HepG2 (cell line): ENCODE data around the gene SAMD4A. TPM values are rescaled to one million over a fixed set of nuclear protein-coding genes. Genes with fewer than 3 reads are reported as not detected.

Source experiments
- ARID3A ChIP-seq: IDR thresholded peaks from 2 replicates; pipeline ENCODE4 v1.6.1; 2012; ENCODE audit warnings: low read depth, low read length, improper control_type of control experiment
- DMAP1 ChIP-seq: IDR thresholded peaks from 2 replicates; pipeline ENCODE4 v1.6.1; 2016
- HMGXB3 ChIP-seq: sonication (generic); formaldehyde crosslinking; IDR thresholded peaks from 2 replicates; pipeline ENCODE4 v1.4.0; 2020; ENCODE audit warnings: missing genetic modification reagents, borderline replicate concordance
- KLF11 ChIP-seq: IDR thresholded peaks from 2 replicates; pipeline ENCODE4 v1.6.1; 2016; ENCODE audit warnings: missing compliant biosample characterization
- MNT ChIP-seq: fragments of 450-650 bp; IDR thresholded peaks from 2 replicates; pipeline ENCODE4 v1.6.1; 2016
- NFAT5 ChIP-seq: sonication (generic); formaldehyde crosslinking; IDR thresholded peaks from 2 replicates; pipeline ENCODE4 v1.4.0; 2020; ENCODE audit warnings: missing genetic modification reagents
- ZBTB46 ChIP-seq: sonication (generic); formaldehyde crosslinking; IDR thresholded peaks from 2 replicates; pipeline ENCODE4 v1.4.0; 2020; ENCODE audit warnings: mild to moderate bottlenecking, missing genetic modification reagents, borderline replicate concordance
- ZMYM4 ChIP-seq: sonication (generic); formaldehyde crosslinking; IDR thresholded peaks from 2 replicates; pipeline ENCODE4 v1.8.1; 2023; ENCODE audit warnings: mild to moderate bottlenecking, missing genetic modification reagents
- ZNF580 ChIP-seq: IDR thresholded peaks from 2 replicates; pipeline ENCODE4 v1.6.1; 2016; ENCODE audit warnings: low read depth, borderline replicate concordance
- ZSCAN5A ChIP-seq: sonication (generic); formaldehyde crosslinking; IDR thresholded peaks from 2 replicates; pipeline ENCODE4 v1.8.0; 2022; ENCODE audit warnings: mild to moderate bottlenecking, missing genetic modification reagents, borderline replicate concordance
- ZSCAN9 ChIP-seq: IDR thresholded peaks from 2 replicates; pipeline ENCODE4 v1.6.1; 2016; ENCODE audit warnings: borderline replicate concordance
- polyA plus RNA-seq, 8 experiments: library from polyadenylated mRNA; depleted of rRNA in 3 of 8; stranded (reverse) in 7 of 8; unstranded in 1 of 8; fragments of >200 nt; fragmentation: Illumina TruSeq in 4 of 8; extraction: Trizol in 4 of 8; gene quantifications; 2 replicates each; pipeline versions ENCODE4 v1.2.1 to v1.2.3, GENCODE V29; 2011 to 2016; ENCODE audit warnings: low read depth in 4 of 8, missing spikeins in 1 of 8, mixed read lengths in 1 of 8; ENCODE audit not compliant: insufficient read depth in 1 of 8
- total RNA-seq, 5 experiments: library from RNA; depleted of rRNA; stranded (reverse); fragments of >200 nt; fragmentation: Illumina TruSeq; extraction: Trizol; gene quantifications; 2 replicates each; pipeline ENCODE4 v1.2.3, GENCODE V29; 2016; ENCODE audit warnings: low read depth in 1 of 5

The SAMD4A gene
- total and polyA plus RNA-seq, 2 of the 13 experiments (the other 11 are each of a cell fraction or from before 2014, with no cell fraction given) = 11.8 to 13.0 TPM

GRCh38 chr14:54837508-54838149 lies 270.7 kb downstream of the SAMD4A start (continued):
- TF ChIP-seq ARID3A (peak; percentile 47), HMGXB3 (CRISPR knock-in tag) (peak; percentile 50; the same call in 1 of the 2 replicates), ZSCAN5A (CRISPR knock-in tag) (peak; percentile 40; the same call in 1 of the 2 replicates), ZBTB46 (CRISPR knock-in tag) (no peak), MNT (no peak), KLF11 (CRISPR knock-in tag) (no peak), ZNF580 (peak; percentile 76; the same call in 1 of the 2 replicates), NFAT5 (no peak), ZSCAN9 (CRISPR knock-in tag) (peak; percentile 44; the same call in 1 of the 2 replicates), ZMYM4 (CRISPR knock-in tag) (peak; percentile 93), DMAP1 (0 out of 2 replicates have a peak, but pooled peaks have one; percentile 39)
